ENCODE data around the gene MEF2A.

GRCh38 chr15:99707473-99708270 is 141.9 kb downstream of the MEF2A start:
- TF ChIP-seq CTCF (IDR thresholded peaks at IDR 0.05) (no peak), EZH2phosphoT487 (IDR thresholded peaks at IDR 0.05) (no peak)
